HepG2 (cell line): ENCODE data around the gene TSPAN32. TPM values are rescaled to one million over a fixed set of nuclear protein-coding genes. Genes with fewer than 3 reads are reported as not detected.

Experiments
- ATAC-seq: fragments of 200-7000 bp; cut with Tn5 transposase; 3 replicates; pipeline ENCODE4 v1.9.1; 2020; ENCODE audit warnings: mild to moderate bottlenecking, moderate library complexity
- BruUV-seq: library from RNA; stranded (reverse); fragments of 400-500 nt; replicated peaks from 2 replicates; lab custom pipeline; 2021; lab: Mats Ljungman, UMichigan
- CTCF ChIA-PET: fragments of 300-600 bp; formaldehyde crosslinking; extraction: SDS; loops from one replicate; lab custom pipeline; 2021; ENCODE audit warnings: low total read pairs, inconsistent platforms, low intra/inter-chr PET ratio; lab: Yijun Ruan, JAX
- POLR2A ChIA-PET: fragments of 350-600 bp; sonication (Branson Sonifier 250); formaldehyde crosslinking; loops from one replicate; lab custom pipeline; 2020; ENCODE audit warnings: antibody characterized with exemption, inconsistent platforms; lab: Yijun Ruan, JAX
- DNase-seq: peaks from one replicate; pipeline ENCODE4 v3.0.0-alpha.2; 2015; ENCODE audit warnings: low spot score
- FAIRE-seq: peaks from 3 replicates; lab custom pipeline; 2011; peaks lifted over from hg19 to GRCh38; lab: Jason Lieb, UNC
- H2AFZ ChIP-seq: one replicate; pipeline ENCODE4 v1.6.1; 2011; ENCODE audit warnings: low read length, inconsistent platforms
- H3K27ac ChIP-seq: fragments of 300-600 bp; 3 replicates; pipeline ENCODE4 v1.8.0; 2011; ENCODE audit warnings: mixed run types, mild to moderate bottlenecking, mixed read lengths, low read length, inconsistent platforms; ENCODE audit not compliant: insufficient read depth; ENCODE audit errors: extremely low read length
- H3K27me3 ChIP-seq, 2 experiments: fragments of 200-600 bp in 1 of 2; 2 replicates in 1 of 2; 3 replicates in 1 of 2; pipeline versions ENCODE4 v1.6.0 to v1.8.0; 2011; ENCODE audit warnings: low read length in 2 of 2, mild to moderate bottlenecking in 2 of 2, moderate library complexity in 2 of 2, inconsistent platforms in 1 of 2; ENCODE audit not compliant: insufficient read depth in 2 of 2, control insufficient read depth in 1 of 2
- H3K36me3 ChIP-seq, 2 experiments: fragments of 200-600 bp in 1 of 2; replicated peaks in 1 of 2; 2 replicates in 1 of 2; 3 replicates in 1 of 2; pipeline versions ENCODE4 v1.5.1 to v1.8.0; 2011; ENCODE audit warnings: low read length in 2 of 2, inconsistent platforms in 1 of 2; ENCODE audit not compliant: insufficient read depth in 2 of 2, control insufficient read depth in 1 of 2
- H3K4me1 ChIP-seq: 2 replicates; pipeline ENCODE4 v1.5.1; 2012; ENCODE audit warnings: low read length, inconsistent platforms; ENCODE audit not compliant: insufficient read depth
- H3K4me2 ChIP-seq: 2 replicates; pipeline ENCODE4 v1.6.0; 2011; ENCODE audit warnings: low read depth, low read length, inconsistent platforms
- H3K4me3 ChIP-seq, 3 experiments: fragments of 200-600 bp in 1 of 3; sonication (generic), shearing (Covaris generic) in 1 of 3; replicated peaks in 1 of 3; 2 replicates each; pipeline ENCODE4 v1.5.1; 2011 to 2016; ENCODE audit warnings: low read length in 3 of 3, inconsistent platforms in 2 of 3, low read depth in 2 of 3, mild to moderate bottlenecking in 2 of 3, control low read depth in 1 of 3, mixed read lengths in 1 of 3; ENCODE audit not compliant: insufficient read depth in 1 of 3
- H3K79me2 ChIP-seq: one replicate; pipeline ENCODE4 v1.6.1; 2011; ENCODE audit warnings: low read length, inconsistent platforms; ENCODE audit not compliant: insufficient read depth
- H3K9ac ChIP-seq: 2 replicates; pipeline ENCODE4 v1.6.0; 2011; ENCODE audit warnings: mild to moderate bottlenecking, low read depth, low read length, inconsistent platforms; ENCODE audit not compliant: insufficient read depth
- H3K9me3 ChIP-seq: 2 replicates; pipeline ENCODE4 v1.5.1; 2012; ENCODE audit warnings: mild to moderate bottlenecking, low read length
- H4K20me1 ChIP-seq: 2 replicates; pipeline ENCODE4 v1.6.0; 2011; ENCODE audit warnings: inconsistent platforms, mild to moderate bottlenecking, low read length, moderate library complexity; ENCODE audit not compliant: insufficient read depth
- BORCS8-MEF2B ChIP-seq: sonication (generic); formaldehyde crosslinking; IDR thresholded peaks from 2 replicates; pipeline ENCODE4 v1.8.0; 2022; ENCODE audit warnings: mild to moderate bottlenecking, missing genetic modification reagents
- FOXO1 ChIP-seq: sonication (generic); formaldehyde crosslinking; IDR thresholded peaks from 2 replicates; pipeline ENCODE4 v1.4.0; 2020; ENCODE audit warnings: missing genetic modification reagents
- GABPB1 ChIP-seq: IDR thresholded peaks from 2 replicates; pipeline ENCODE4 v1.6.1; 2016; ENCODE audit warnings: mild to moderate bottlenecking, missing genetic modification reagents, moderate library complexity, missing compliant biosample characterization
- KLF9 ChIP-seq: IDR thresholded peaks from 2 replicates; pipeline ENCODE4 v1.6.1; 2016; ENCODE audit warnings: low read depth
- MEIS1 ChIP-seq: sonication (generic); formaldehyde crosslinking; IDR thresholded peaks from 2 replicates; pipeline ENCODE4 v1.9.0; 2021; ENCODE audit warnings: mild to moderate bottlenecking, missing genetic modification reagents, moderate library complexity, borderline replicate concordance
- PHF8 ChIP-seq: sonication (generic); formaldehyde crosslinking; IDR thresholded peaks from 2 replicates; pipeline ENCODE4 v1.5.0; 2020; ENCODE audit warnings: missing genetic modification reagents
- REPIN1 ChIP-seq: sonication (generic); formaldehyde crosslinking; IDR thresholded peaks from 2 replicates; pipeline ENCODE4 v1.8.0; 2022; ENCODE audit warnings: missing genetic modification reagents, low read depth, mild to moderate bottlenecking, borderline replicate concordance
- TMF1 ChIP-seq: sonication (generic); formaldehyde crosslinking; IDR thresholded peaks from 2 replicates; pipeline ENCODE4 v1.8.1; 2022; ENCODE audit warnings: low read depth, missing genetic modification reagents
- ZBTB20 ChIP-seq: sonication (generic); formaldehyde crosslinking; IDR thresholded peaks from 2 replicates; pipeline ENCODE4 v1.8.1; 2023; ENCODE audit warnings: missing genetic modification reagents, low read depth, mild to moderate bottlenecking, borderline replicate concordance
- ZNF253 ChIP-seq: sonication (generic); formaldehyde crosslinking; IDR thresholded peaks from 2 replicates; pipeline ENCODE4 v1.8.0; 2022; ENCODE audit warnings: mild to moderate bottlenecking, missing genetic modification reagents, borderline replicate concordance
- ZNF891 ChIP-seq: sonication (generic); formaldehyde crosslinking; IDR thresholded peaks from 2 replicates; pipeline ENCODE4 v1.5.0; 2020; ENCODE audit warnings: mild to moderate bottlenecking, missing genetic modification reagents
- WGBS: methylation state at CpG from one replicate; pipeline ENCODE4 v1.1.6; 2017; ENCODE audit warnings: low lambda C conversion rate; 5-methylcytosine and 5-hydroxymethylcytosine counted together
- in situ Hi-C: cut with HindIII; loops from 2 replicates; pipeline ENCODE4 v1.10.0; 2017; ENCODE audit warnings: low pct_unique_long_range_greater_than_20kb; ENCODE audit not compliant: extremely low pct_ligation_motif_present
- intact Hi-C: fragments of 100-400 bp; cut with micrococcal nuclease; formaldehyde crosslinking; loops from one replicate; pipeline ENCODE4 v1.10.0; 2022; ENCODE audit not compliant: unreplicated experiment
- polyA plus RNA-seq, 8 experiments: library from polyadenylated mRNA; depleted of rRNA in 3 of 8; stranded (reverse) in 7 of 8; unstranded in 1 of 8; fragments of >200 nt; fragmentation: Illumina TruSeq in 4 of 8; extraction: Trizol in 4 of 8; gene quantifications; 2 replicates each; pipeline versions ENCODE4 v1.2.1 to v1.2.3, GENCODE V29; 2011 to 2016; ENCODE audit warnings: low read depth in 4 of 8, missing spikeins in 1 of 8, mixed read lengths in 1 of 8; ENCODE audit not compliant: insufficient read depth in 1 of 8
- total RNA-seq, 5 experiments: library from RNA; depleted of rRNA; stranded (reverse); fragments of >200 nt; fragmentation: Illumina TruSeq; extraction: Trizol; gene quantifications; 2 replicates each; pipeline ENCODE4 v1.2.3, GENCODE V29; 2016; ENCODE audit warnings: low read depth in 1 of 5
- TF ChIP-seq, protein P1 (sequence below): sonication (generic); formaldehyde crosslinking; IDR thresholded peaks from 2 replicates; pipeline ENCODE4 v1.5.1; 2020; ENCODE audit warnings: missing genetic modification reagents, mild to moderate bottlenecking, borderline replicate concordance
- TF ChIP-seq, protein P2 (sequence below): sonication (generic); formaldehyde crosslinking; conservative IDR thresholded peaks from 2 replicates; pipeline ENCODE4 v1.8.0; 2022; ENCODE audit warnings: low read depth, missing genetic modification reagents
- TF ChIP-seq, protein P3 (sequence below): sonication (generic); formaldehyde crosslinking; IDR thresholded peaks from 2 replicates; pipeline ENCODE4 v1.4.0; 2020; ENCODE audit warnings: missing genetic modification reagents, borderline replicate concordance

The TSPAN32 gene
- total and polyA plus RNA-seq, 2 of the 13 experiments (the other 11 are each of a cell fraction or from before 2014, with no cell fraction given) = 0.09 to 0.70 TPM

DNA sequence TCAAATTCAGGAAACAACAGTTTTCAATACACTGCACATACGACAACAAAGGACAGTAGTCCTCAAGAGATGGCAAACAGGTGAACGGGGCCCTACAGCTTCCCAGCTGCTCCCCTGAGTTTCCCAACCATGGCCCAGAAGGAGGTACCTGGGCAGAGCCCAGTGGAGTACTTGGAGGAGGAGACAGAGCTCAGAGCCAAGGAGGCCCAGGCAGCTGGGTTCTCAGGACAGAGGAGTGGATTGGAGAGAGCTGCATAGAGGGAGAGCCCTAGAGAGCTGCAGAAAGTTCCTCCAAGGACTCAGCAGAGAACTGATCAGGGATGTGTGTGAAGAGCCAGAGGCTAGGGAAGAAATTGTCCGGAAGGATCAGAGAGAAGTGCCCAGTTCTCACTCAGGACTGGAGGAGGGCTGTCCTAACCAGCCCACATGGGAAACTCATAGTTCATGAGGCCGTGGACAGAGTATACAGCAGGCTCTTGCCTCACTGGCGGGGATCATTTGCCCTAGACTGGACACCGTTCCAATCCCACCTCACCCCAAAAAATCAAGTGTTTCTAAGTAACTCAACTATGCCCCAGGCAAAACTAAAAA, 23.8 kb upstream of the TSPAN32 start (continued):
- TF ChIP-seq GABPB1 (CRISPR knock-in tag) = no peak

DNA sequence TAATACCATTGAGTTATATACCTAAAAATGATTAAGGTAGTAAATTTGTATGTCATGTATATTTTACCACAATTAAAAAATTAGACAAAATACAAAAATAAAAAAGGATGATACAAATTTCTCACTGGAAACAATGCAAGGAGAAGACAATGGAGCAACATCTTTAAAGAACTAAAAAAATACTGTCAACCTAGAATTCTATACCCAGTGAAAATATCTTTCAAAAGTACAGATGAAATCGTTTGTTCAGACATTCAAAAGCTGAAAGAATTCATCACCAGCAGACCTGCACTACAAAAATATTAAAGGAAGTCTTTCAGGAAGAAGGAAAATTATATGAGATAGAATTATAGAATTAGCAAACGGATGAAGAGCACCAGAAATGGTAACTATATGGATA, 21.6 kb upstream of the TSPAN32 start:
- Histone ChIP-seq H3K36me3 (no peaks in the 10 kb centered on the region), H3K9ac (no peak overlapping the region), H4K20me1 (no peaks in the 10 kb centered on the region), H3K27ac (no peak overlapping the region), H2AFZ (no peak overlapping the region), H3K27me3 (peaks cover 2 to 37% of the 10 kb centered on the region in 2 experiments; a peak in 4 of 5 replicates), H3K9me3 (no peaks in the 10 kb centered on the region), H3K4me3 (no peak overlapping the region), H3K4me2 (no peak overlapping the region), H3K79me2 (no peaks in the 10 kb centered on the region), H3K4me1 (no peaks in the 10 kb centered on the region)
- no peak for DNase-seq
- ChIA-PET CTCF (no interaction called here), POLR2A (no interaction called here)
- in situ Hi-C loops = no loop called here
- intact Hi-C loops = no loop called here
- no peak for FAIRE-seq
- BruUV-seq = no TSS peak
- TF ChIP-seq ZNF253 (no peak), MEIS1 (no peak), FOXO1 (CRISPR knock-in tag) (no peak), KLF9 (CRISPR knock-in tag) (no peak), TMF1 (CRISPR knock-in tag) (no peak), ZBTB20 (CRISPR knock-in tag) (no peak), REPIN1 (no peak), PHF8 (no peak), ZNF891 (CRISPR knock-in tag) (no peak), BORCS8-MEF2B (CRISPR knock-in tag) (no peak)
- TF ChIP-seq, protein P1, sequence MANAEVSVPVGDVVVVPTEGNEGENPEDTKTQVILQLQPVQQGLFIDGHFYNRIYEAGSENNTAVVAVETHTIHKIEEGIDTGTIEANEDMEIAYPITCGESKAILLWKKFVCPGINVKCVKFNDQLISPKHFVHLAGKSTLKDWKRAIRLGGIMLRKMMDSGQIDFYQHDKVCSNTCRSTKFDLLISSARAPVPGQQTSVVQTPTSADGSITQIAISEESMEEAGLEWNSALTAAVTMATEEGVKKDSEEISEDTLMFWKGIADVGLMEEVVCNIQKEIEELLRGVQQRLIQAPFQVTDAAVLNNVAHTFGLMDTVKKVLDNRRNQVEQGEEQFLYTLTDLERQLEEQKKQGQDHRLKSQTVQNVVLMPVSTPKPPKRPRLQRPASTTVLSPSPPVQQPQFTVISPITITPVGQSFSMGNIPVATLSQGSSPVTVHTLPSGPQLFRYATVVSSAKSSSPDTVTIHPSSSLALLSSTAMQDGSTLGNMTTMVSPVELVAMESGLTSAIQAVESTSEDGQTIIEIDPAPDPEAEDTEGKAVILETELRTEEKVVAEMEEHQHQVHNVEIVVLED (CRISPR knock-in tag) = no peak
- TF ChIP-seq, protein P2, sequence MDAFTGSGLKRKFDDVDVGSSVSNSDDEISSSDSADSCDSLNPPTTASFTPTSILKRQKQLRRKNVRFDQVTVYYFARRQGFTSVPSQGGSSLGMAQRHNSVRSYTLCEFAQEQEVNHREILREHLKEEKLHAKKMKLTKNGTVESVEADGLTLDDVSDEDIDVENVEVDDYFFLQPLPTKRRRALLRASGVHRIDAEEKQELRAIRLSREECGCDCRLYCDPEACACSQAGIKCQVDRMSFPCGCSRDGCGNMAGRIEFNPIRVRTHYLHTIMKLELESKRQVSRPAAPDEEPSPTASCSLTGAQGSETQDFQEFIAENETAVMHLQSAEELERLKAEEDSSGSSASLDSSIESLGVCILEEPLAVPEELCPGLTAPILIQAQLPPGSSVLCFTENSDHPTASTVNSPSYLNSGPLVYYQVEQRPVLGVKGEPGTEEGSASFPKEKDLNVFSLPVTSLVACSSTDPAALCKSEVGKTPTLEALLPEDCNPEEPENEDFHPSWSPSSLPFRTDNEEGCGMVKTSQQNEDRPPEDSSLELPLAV (CRISPR knock-in tag) = no peak
- TF ChIP-seq, protein P3, sequence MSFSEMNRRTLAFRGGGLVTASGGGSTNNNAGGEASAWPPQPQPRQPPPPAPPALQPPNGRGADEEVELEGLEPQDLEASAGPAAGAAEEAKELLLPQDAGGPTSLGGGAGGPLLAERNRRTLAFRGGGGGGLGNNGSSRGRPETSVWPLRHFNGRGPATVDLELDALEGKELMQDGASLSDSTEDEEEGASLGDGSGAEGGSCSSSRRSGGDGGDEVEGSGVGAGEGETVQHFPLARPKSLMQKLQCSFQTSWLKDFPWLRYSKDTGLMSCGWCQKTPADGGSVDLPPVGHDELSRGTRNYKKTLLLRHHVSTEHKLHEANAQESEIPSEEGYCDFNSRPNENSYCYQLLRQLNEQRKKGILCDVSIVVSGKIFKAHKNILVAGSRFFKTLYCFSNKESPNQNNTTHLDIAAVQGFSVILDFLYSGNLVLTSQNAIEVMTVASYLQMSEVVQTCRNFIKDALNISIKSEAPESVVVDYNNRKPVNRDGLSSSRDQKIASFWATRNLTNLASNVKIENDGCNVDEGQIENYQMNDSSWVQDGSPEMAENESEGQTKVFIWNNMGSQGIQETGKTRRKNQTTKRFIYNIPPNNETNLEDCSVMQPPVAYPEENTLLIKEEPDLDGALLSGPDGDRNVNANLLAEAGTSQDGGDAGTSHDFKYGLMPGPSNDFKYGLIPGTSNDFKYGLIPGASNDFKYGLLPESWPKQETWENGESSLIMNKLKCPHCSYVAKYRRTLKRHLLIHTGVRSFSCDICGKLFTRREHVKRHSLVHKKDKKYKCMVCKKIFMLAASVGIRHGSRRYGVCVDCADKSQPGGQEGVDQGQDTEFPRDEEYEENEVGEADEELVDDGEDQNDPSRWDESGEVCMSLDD (CRISPR knock-in tag) = no peak
- no peak for ATAC-seq
- 2% methylated on average over 2 of the region's 2 CpGs for WGBS
